Stimulated activated naive B cell treated with anti-CD40 and anti-IgM and Interleukin-4, amounts not matched to agents 10 μg/mL and 1 μg/mL and 100 μg/mL, for 72 hours (primary cell): ENCODE measurements around the gene CEP112.

Experiments used
- ATAC-seq, 2 donors: fragments of 150-1000 bp; cut with Tn5 transposase; replicated peaks; 2 replicates each; pipeline ENCODE4 v1.10.0; 2021; ENCODE audit warnings: moderate library complexity in 1 of 2
- DNase-seq: peaks from one replicate; pipeline ENCODE4 v3.0.0; 2021
- H3K27ac Mint-ChIP-seq: one replicate; pipeline ENCODE4 v1.8.0; 2022; ENCODE audit warnings: mild to moderate bottlenecking, mixed read lengths
- H3K27me3 Mint-ChIP-seq, 2 donors: one replicate each; pipeline ENCODE4 v1.8.0; 2022; ENCODE audit warnings: mixed read lengths in 2 of 2
- H3K36me3 Mint-ChIP-seq, 2 donors: one replicate each; pipeline ENCODE4 v1.8.0; 2022; ENCODE audit warnings: mixed read lengths in 2 of 2, mild to moderate bottlenecking in 1 of 2
- H3K4me1 Mint-ChIP-seq, 2 donors: one replicate each; pipeline ENCODE4 v1.8.0; 2022; ENCODE audit warnings: mixed read lengths in 2 of 2, mild to moderate bottlenecking in 1 of 2
- H3K4me3 Mint-ChIP-seq, 2 donors: one replicate each; pipeline ENCODE4 v1.8.0; 2022; ENCODE audit warnings: mild to moderate bottlenecking in 2 of 2, mixed read lengths in 2 of 2, moderate library complexity in 1 of 2
- H3K9me3 Mint-ChIP-seq, 2 donors: one replicate each; pipeline ENCODE4 v1.8.0; 2022; ENCODE audit warnings: mixed read lengths in 2 of 2, mild to moderate bottlenecking in 1 of 2

CEP112 gene

DNA sequence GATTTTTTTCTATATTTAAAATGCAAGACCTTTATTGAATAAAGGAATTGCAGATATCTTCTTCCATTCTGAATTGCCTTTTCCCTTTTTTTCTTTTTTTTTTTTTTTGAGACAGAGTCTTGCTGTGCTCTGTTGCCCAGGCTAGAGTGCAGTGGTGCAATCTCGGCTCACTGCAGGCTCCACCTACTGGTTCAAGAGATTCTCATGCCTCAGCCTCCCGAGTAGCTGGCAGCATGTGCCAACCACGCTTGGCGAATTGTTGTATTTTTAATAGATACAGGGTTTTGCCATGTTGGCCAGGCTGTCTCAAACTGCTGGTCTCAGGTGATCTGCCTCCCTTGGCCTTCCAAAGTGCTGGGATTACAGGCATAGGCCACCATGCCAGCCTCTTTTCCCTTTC lies 151.5 kb downstream of the CEP112 start:
- Mint-ChIP-seq H3K36me3 (peaks cover 0 to 6% of the 10 kb centered on the region in 2 donors), H3K27ac (no peak overlapping the region), H3K4me3 (no peak overlapping the region), H3K4me1 (no peaks in the 10 kb centered on the region), H3K27me3 (no peaks in the 10 kb centered on the region), H3K9me3 (peaks cover 0 to 2% of the 10 kb centered on the region in 2 donors)
- ATAC-seq = no peak
- DNase-seq = no peak

DNA sequence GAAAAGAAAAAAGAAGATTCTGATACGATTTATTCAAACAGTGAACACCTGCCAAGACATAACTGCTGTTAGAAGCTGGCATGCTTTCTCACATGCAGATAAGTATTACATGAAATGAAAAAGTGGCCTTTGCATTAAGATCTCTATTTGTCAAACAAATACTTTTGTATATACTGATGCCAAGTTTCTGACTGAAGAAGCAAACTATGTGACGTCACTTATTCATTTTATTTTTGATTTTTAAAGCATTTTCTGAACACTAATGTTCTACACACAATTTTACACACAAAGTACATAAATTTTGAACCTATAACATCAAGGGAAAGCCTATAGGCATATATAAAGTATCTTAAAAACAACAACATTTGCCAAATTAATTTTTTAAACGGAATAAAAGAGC lies 153.8 kb downstream of the CEP112 start:
- DNase-seq (no peak), ATAC-seq (no peak)

DNA sequence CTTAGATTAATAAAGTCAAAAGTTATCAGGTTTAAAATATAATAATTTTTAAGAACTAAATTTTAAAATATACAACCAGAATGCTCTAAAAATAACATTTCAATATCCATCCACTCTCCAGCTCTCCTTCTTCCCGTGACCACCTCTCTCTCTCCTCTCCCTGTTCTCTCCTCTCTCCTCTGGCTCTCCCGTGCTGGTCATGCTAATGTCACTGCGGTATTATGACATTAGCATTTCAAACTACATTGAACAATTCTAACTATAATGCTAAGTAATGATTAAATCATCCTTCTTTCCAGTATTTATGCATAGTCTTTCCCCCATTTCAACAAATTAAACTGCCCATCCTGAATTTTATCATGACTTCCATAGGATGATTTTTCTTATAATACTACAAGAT lies 154.7 kb downstream of the CEP112 start:
- Mint-ChIP-seq H3K27ac (no peak overlapping the region), H3K27me3 (no peaks in the 10 kb centered on the region), H3K4me3 (no peak overlapping the region), H3K4me1 (peaks cover 4 to 6% of the 10 kb centered on the region in 2 donors), H3K36me3 (peaks cover 2 to 6% of the 10 kb centered on the region in 2 donors), H3K9me3 (peaks cover 0 to 2% of the 10 kb centered on the region in 2 donors)
- DNase-seq = no peak
- no peak for ATAC-seq

More for the DNA sequence above, 153.8 kb downstream of the CEP112 start:
- no peak overlapping the region for H3K27ac Mint-ChIP-seq
- no peak overlapping the region for H3K4me3 Mint-ChIP-seq
- no peaks in the 10 kb centered on the region for H3K27me3 Mint-ChIP-seq
- peaks cover 0 to 2% of the 10 kb centered on the region in 2 donors for H3K9me3 Mint-ChIP-seq
- peaks cover 2 to 6% of the 10 kb centered on the region in 2 donors for H3K36me3 Mint-ChIP-seq
- peaks cover 4 to 6% of the 10 kb centered on the region in 2 donors for H3K4me1 Mint-ChIP-seq

DNA sequence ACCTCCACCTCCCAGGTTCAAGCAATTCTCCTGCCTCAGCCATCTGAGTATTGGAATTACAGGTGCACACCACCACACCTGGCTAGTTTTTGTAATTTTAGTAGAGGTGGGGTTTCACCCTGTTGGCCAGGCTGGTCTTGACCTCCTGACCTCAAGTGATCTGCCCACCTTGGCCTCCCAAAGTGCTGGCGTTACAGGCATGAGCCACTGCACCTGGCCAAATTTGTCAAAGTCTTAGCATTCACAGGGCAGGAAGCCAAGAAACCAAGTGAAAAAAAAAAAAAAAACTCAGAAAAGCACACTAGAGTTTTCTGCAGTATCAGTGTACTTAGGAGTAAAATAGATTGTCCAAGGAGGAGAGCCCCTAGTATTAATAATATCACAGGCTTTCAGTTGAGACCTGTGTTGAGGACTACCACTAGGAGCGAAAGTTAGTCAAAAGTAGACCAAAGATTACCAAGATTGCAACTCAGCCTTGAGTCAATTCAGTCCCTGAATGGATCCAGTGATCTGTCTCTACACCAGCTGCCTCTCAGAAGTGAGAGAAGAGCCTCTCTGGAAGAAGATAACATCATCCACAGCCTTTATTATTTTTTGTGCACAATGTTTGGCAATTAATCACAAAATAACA lies 159.7 kb downstream of the CEP112 start:
- no peak overlapping the region for H3K27ac Mint-ChIP-seq
- no peak overlapping the region for H3K4me3 Mint-ChIP-seq
- no peak for DNase-seq
- peak; percentile 59 to 84 for ATAC-seq
- peaks cover 0 to 2% of the 10 kb centered on the region in 2 donors for H3K9me3 Mint-ChIP-seq
- peaks cover 5 to 6% of the 10 kb centered on the region in 2 donors for H3K4me1 Mint-ChIP-seq
- H3K36me3 Mint-ChIP-seq = peaks cover 2 to 6% of the 10 kb centered on the region in 2 donors
- no peaks in the 10 kb centered on the region for H3K27me3 Mint-ChIP-seq

DNA sequence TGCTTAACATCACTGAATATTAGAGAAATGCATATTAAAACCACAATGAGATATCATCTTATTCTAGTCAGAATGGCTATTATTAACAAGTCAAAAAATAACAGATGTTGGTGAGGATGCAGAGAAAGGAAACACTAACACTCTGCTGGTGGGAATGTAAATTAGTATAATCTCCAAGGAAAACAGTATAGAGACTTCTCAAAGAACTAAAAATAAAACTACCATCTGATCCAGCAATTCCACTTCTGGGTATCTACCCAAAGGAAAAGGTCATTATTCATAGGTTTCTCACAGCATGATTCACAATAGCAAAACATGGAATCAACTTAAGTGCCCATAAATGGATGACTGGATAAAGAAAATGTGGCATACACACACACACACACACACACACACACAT lies 166.4 kb downstream of the CEP112 start:
- H3K27me3 Mint-ChIP-seq = no peaks in the 10 kb centered on the region
- peaks cover 18 to 25% of the 10 kb centered on the region in 2 donors for H3K36me3 Mint-ChIP-seq
- peaks cover 18 to 22% of the 10 kb centered on the region in 2 donors for H3K9me3 Mint-ChIP-seq
- no peak for DNase-seq
- no peak for ATAC-seq
- H3K27ac Mint-ChIP-seq = no peak overlapping the region
- H3K4me3 Mint-ChIP-seq = no peak overlapping the region
- no peaks in the 10 kb centered on the region for H3K4me1 Mint-ChIP-seq

DNA sequence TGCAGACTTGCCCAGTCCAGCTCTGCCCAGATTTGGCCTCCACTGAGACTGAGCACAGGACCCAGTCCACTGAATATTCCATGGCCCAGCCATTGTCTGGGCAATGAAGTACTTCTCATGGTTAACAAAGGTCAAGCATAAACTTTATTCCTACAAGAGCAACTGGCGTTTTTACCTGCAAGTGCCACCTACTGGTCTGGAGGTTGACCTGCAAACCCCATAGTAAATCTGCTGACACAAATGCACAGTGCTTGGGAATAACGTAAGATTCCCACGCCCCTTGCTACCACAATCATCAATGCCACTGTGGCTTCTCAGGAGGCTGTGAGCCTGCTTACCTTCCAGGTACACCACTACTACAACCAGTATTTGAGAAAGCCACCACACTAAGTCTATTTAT lies 170.2 kb downstream of the CEP112 start:
- Mint-ChIP-seq H3K27me3 (no peaks in the 10 kb centered on the region), H3K36me3 (peaks cover 18 to 25% of the 10 kb centered on the region in 2 donors), H3K27ac (no peak overlapping the region), H3K9me3 (peaks cover 18 to 22% of the 10 kb centered on the region in 2 donors), H3K4me1 (no peaks in the 10 kb centered on the region), H3K4me3 (no peak overlapping the region)
- no peak for ATAC-seq
- no peak for DNase-seq

DNA sequence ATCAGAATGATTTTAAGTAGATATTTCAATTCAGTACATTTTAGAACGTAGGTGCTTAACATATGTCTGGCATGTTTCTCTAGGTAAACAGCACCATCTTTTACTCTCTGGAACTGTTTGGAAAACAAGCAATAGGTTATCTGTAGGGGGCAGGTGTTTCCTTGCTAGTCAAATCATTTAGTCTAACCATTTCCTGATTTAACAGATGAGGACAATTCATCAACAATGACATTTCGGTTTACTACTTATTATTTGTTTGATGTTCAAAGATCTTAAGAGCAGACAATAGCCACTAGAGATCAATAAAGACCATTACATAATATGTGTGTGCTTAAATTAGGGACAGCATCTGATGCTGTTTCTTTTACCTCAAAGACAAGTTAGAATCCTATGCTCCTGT lies 173.1 kb downstream of the CEP112 start:
- ATAC-seq (no peak), DNase-seq (no peak)
- Mint-ChIP-seq H3K27me3 (no peaks in the 10 kb centered on the region), H3K36me3 (peaks cover 11 to 14% of the 10 kb centered on the region in 2 donors), H3K27ac (no peak overlapping the region), H3K4me3 (no peak overlapping the region), H3K4me1 (no peaks in the 10 kb centered on the region), H3K9me3 (peaks cover 5 to 11% of the 10 kb centered on the region in 2 donors)

DNA sequence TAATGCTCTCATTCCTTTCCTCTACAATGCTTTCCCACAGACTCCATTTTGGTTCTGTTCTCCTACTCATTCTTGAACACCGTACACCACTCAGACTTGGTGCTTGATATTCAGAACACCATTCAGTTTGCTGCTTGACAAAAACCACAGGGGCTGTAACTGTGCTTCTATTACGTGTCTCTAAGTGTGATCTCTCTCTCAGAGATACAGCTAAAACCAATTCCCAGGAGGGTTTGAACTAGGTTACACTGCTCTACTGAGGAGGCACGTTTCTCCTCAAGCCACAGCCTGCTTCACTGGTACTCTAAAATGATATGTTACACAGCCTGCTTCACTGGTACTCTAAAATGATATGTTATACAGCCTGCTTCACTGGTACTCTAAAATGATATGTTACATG lies 175.7 kb downstream of the CEP112 start:
- peaks cover 0 to 14% of the 10 kb centered on the region in 2 donors for H3K27me3 Mint-ChIP-seq
- no peak for DNase-seq
- no peak overlapping the region for H3K4me3 Mint-ChIP-seq
- H3K27ac Mint-ChIP-seq = no peak overlapping the region
- H3K36me3 Mint-ChIP-seq = peaks cover 6% of the 10 kb centered on the region in 2 donors
- no peaks in the 10 kb centered on the region for H3K4me1 Mint-ChIP-seq
- peaks cover 0 to 6% of the 10 kb centered on the region in 2 donors for H3K9me3 Mint-ChIP-seq
- no peak for ATAC-seq

DNA sequence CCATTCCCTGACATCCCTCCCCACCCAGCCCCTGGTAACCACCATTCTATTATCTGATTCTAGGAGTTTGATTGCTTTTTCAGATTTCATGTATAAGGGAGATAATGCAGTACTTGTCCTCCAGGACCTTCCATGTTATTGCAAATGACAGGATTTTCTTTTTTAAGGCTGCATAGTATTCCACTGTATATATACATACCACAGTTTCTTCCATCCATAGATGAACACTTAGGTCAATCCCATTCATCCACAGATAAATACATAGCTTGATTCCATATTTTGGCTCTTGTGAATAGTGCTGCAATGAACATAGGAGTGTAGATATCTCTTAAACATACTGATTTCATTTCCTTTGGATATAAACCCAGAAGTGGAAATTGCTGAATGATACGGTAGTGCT lies 183.3 kb downstream of the CEP112 start:
- H3K9me3 Mint-ChIP-seq = peaks cover 4 to 7% of the 10 kb centered on the region in 2 donors
- H3K27me3 Mint-ChIP-seq = peaks cover 0 to 14% of the 10 kb centered on the region in 2 donors
- no peak for DNase-seq
- H3K4me3 Mint-ChIP-seq = no peak overlapping the region
- no peaks in the 10 kb centered on the region for H3K36me3 Mint-ChIP-seq
- H3K4me1 Mint-ChIP-seq = no peaks in the 10 kb centered on the region
- ATAC-seq = no peak
- no peak overlapping the region for H3K27ac Mint-ChIP-seq

DNA sequence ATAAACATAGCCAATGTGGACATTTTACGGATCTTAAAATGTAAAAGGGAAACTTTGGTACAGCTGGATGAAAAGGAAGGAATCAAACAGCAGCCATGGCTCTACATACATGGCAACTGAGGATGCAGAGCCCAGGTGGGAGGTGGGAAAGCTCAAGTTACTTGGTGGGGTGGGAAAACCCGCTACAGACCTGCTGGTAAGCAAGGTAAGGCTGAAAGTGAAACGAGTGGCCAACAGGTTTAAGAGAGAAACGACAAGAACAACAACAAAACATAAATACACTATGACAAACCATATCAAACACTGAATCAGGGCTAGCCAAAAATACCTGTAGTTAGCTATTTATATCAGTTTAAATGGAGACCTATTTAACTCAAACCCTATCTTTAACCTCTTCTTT lies 185.3 kb downstream of the CEP112 start:
- peaks cover 0 to under 1% of the 10 kb centered on the region in 2 donors for H3K27me3 Mint-ChIP-seq
- no peaks in the 10 kb centered on the region for H3K36me3 Mint-ChIP-seq
- DNase-seq = no peak
- H3K4me1 Mint-ChIP-seq = no peaks in the 10 kb centered on the region
- H3K9me3 Mint-ChIP-seq = peaks cover 4 to 5% of the 10 kb centered on the region in 2 donors
- ATAC-seq = no peak
- H3K4me3 Mint-ChIP-seq = no peak overlapping the region
- no peak overlapping the region for H3K27ac Mint-ChIP-seq

DNA sequence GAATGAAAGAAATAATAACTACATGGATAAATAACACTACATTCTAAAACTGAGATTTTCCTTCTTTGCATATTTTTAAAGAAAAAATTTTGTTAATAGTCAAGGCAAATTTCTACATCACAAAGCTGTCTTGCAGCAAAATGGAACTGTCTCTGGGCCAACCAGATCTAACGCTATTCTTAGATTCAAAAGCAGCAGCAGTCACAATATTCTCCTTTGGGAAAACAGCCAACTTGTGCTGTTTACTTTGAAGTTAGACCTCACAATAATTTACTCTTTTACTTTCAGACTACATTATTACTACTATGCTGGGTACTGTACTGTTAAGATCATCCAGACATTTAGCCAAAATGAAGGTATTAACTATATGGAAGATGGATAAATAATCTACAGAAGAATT lies 189.1 kb downstream of the CEP112 start:
- no peak for ATAC-seq
- H3K27me3 Mint-ChIP-seq = no peaks in the 10 kb centered on the region
- no peaks in the 10 kb centered on the region for H3K4me1 Mint-ChIP-seq
- no peak overlapping the region for H3K27ac Mint-ChIP-seq
- no peak for DNase-seq
- no peak overlapping the region for H3K4me3 Mint-ChIP-seq
- H3K9me3 Mint-ChIP-seq = peaks cover 2 to 3% of the 10 kb centered on the region in 2 donors
- H3K36me3 Mint-ChIP-seq = peaks cover 0 to 2% of the 10 kb centered on the region in 2 donors

DNA sequence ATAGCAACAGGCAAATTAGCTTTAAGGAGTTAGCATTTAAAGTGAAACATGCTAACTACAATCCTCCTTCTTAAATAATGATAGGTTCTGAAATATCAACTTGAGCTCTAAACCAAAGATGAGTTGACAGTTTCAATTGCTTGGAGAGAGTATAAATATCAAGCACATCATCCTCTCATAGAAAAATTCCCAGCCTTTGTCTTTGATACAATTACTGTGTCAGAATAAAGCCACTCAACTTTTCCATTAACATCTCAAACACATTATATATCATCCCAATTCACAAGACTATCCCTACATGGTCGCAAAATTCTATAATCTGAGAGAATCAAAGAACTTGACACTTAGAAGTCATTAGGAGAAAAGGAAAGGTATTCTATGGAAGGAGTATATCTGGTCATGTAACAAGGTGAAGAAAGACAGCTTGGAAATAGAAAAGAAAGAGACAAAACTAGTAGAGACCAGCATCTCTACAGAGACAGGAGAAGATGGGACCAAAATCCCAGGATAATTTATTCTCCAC lies 189.8 kb downstream of the CEP112 start:
- H3K27me3 Mint-ChIP-seq = no peaks in the 10 kb centered on the region
- H3K27ac Mint-ChIP-seq = no peak overlapping the region
- H3K36me3 Mint-ChIP-seq = peaks cover 0 to 2% of the 10 kb centered on the region in 2 donors
- DNase-seq (no peak), ATAC-seq (no peak)
- H3K4me1 Mint-ChIP-seq = no peaks in the 10 kb centered on the region
- peaks cover 2 to 3% of the 10 kb centered on the region in 2 donors for H3K9me3 Mint-ChIP-seq
- no peak overlapping the region for H3K4me3 Mint-ChIP-seq

DNA sequence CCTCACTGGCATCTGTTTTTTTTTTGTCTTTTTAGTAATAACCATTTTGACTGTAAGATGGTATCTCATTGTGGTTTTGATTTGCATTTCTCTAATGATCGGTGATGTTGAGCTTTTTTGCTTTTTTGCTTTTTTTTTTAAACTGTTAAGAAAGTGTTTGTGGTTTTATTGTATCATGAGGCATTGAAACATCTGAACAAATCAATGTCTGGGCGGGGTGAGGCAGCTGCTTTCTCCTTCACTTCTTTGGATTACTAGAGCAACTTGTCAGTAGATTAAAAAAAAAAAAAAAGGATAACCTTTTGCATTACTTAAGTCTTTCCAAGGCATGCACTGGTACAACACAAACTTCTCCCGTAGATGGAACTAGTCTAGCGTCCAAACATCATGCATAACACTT lies 191.7 kb downstream of the CEP112 start:
- Mint-ChIP-seq H3K9me3 (peaks cover 2 to 6% of the 10 kb centered on the region in 2 donors), H3K27me3 (no peaks in the 10 kb centered on the region), H3K4me3 (no peak overlapping the region), H3K36me3 (peaks cover 0 to 2% of the 10 kb centered on the region in 2 donors), H3K27ac (no peak overlapping the region), H3K4me1 (no peaks in the 10 kb centered on the region)
- DNase-seq = no peak
- no peak for ATAC-seq

DNA sequence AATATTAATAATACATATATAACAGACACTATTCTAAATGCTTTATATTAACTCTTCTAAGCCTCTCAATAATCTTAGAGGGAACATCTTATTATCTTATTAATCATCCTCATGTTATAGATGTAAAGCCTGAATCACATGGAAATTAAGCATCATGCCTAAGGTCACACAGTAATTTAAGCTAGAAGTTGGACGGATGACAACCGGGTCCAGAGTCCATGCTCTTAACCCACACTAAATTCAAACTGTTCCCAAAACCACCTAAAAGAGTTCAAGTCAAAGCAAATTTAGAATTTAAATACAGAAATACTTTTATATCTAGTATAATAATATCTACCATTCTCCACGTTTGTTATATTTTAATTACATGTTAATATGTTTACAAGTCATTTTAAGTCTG lies 193.3 kb downstream of the CEP112 start:
- no peaks in the 10 kb centered on the region for H3K4me1 Mint-ChIP-seq
- DNase-seq (no peak), ATAC-seq (no peak)
- no peak overlapping the region for H3K4me3 Mint-ChIP-seq
- peaks cover 0 to 2% of the 10 kb centered on the region in 2 donors for H3K36me3 Mint-ChIP-seq
- H3K27me3 Mint-ChIP-seq = no peaks in the 10 kb centered on the region
- no peak overlapping the region for H3K27ac Mint-ChIP-seq
- H3K9me3 Mint-ChIP-seq = peaks cover 2 to 6% of the 10 kb centered on the region in 2 donors

DNA sequence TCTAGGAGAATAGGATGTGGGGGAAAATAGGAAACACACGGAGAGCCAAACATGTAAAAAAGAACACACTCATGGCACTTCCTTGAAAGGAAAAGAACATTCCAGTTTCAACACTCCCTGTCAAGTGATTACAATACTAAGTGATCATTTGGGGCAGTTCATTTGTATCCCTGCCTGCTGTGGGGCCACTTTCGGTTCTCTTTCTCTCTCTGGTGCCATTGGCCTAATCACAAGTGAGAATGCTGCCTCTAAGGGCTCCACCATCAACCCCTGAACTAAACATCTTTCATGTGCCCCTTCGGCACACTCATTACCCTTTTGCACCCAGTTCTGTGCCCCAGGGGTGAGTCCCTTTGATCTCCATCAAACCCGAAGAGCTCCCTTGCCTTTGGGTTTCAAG lies 197.3 kb downstream of the CEP112 start:
- DNase-seq (no peak), ATAC-seq (no peak)
- H3K4me1 Mint-ChIP-seq = no peaks in the 10 kb centered on the region
- H3K4me3 Mint-ChIP-seq = no peak overlapping the region
- H3K9me3 Mint-ChIP-seq = peaks cover 5 to 6% of the 10 kb centered on the region in 2 donors
- no peaks in the 10 kb centered on the region for H3K36me3 Mint-ChIP-seq
- no peak overlapping the region for H3K27ac Mint-ChIP-seq
- H3K27me3 Mint-ChIP-seq = no peaks in the 10 kb centered on the region
